HCT116 (cell line): Measurements from ENCODE around the gene DDB1. TPM values are rescaled to one million over a fixed set of nuclear protein-coding genes. Genes with fewer than 3 reads are reported as not detected.

ENCODE experiments used
- ATAC-seq: fragments of 200-7000 bp; cut with Tn5 transposase; 2 replicates; pipeline ENCODE4 v1.9.1; 2020; ENCODE audit warnings: mild to moderate bottlenecking, moderate library complexity
- BruUV-seq: library from RNA; stranded (reverse); fragments of 400-500 nt; replicated peaks from 2 replicates; lab custom pipeline; 2021; lab: Mats Ljungman, UMichigan
- CTCF ChIA-PET: fragments of 300-600 bp; sonication (Branson Sonifier 250); formaldehyde crosslinking; loops from one replicate; lab custom pipeline; 2021; ENCODE audit warnings: antibody characterized with exemption; lab: Charles Lee
- POLR2A ChIA-PET: fragments of 300-600, 350-600 bp; sonication (Branson Sonifier 250); formaldehyde crosslinking; loops from one replicate; lab custom pipeline; 2021; ENCODE audit warnings: antibody characterized with exemption; lab: Charles Lee
- RAD21 ChIA-PET, 2 experiments: fragments of 300-600 bp; sonication (Branson Sonifier 250); formaldehyde crosslinking; loops; one replicate each; lab custom pipeline; 2023; ENCODE audit warnings: low total read pairs in 2 of 2; ENCODE audit not compliant: uncharacterized antibody in 2 of 2, unreplicated experiment in 2 of 2, low non-redundant PET in 1 of 2; lab: Charles Lee
- DNase-seq: peaks from one replicate; pipeline ENCODE4 v3.0.0-alpha.2; 2010; ENCODE audit warnings: low read depth, low spot score
- H2AFZ ChIP-seq: fragments of 200-600 bp; shearing (Covaris generic), sonication (generic); 2 replicates; pipeline ENCODE4 v1.6.1; 2017; ENCODE audit warnings: low read depth, mixed run types, mixed read lengths, antibody characterized with exemption, low read length; ENCODE audit not compliant: poor library complexity, severe bottlenecking
- H3K27ac ChIP-seq: 2 replicates; pipeline ENCODE4 v1.5.1; 2012; ENCODE audit warnings: low read depth, low read length
- H3K27me3 ChIP-seq: fragments of 200-600 bp; sonication (generic); 2 replicates; pipeline ENCODE4 v1.6.1; 2016; ENCODE audit warnings: mixed run types, low read length, mixed read lengths; ENCODE audit not compliant: insufficient read depth
- H3K36me3 ChIP-seq, 2 experiments: fragments of 200-500 bp in 1 of 2; fragments of 200-600 bp in 1 of 2; sonication (Bioruptor generic) in 1 of 2; sonication (generic) in 1 of 2; 2 replicates each; pipeline versions ENCODE4 v1.5.1 to v1.6.1; 2014 to 2016; ENCODE audit warnings: low read length in 2 of 2, inconsistent platforms in 1 of 2, mixed read lengths in 1 of 2, mixed run types in 1 of 2; ENCODE audit not compliant: insufficient read depth in 2 of 2, control insufficient read depth in 1 of 2
- H3K4me1 ChIP-seq, 2 experiments: fragments of 200-600 bp in 1 of 2; sonication (generic) in 1 of 2; 2 replicates each; pipeline versions ENCODE4 v1.5.1 to v1.6.1; 2012 to 2017; ENCODE audit warnings: low read length in 2 of 2, inconsistent platforms in 1 of 2, mild to moderate bottlenecking in 1 of 2, mixed read lengths in 1 of 2, mixed run types in 1 of 2, moderate library complexity in 1 of 2; ENCODE audit not compliant: insufficient read depth in 2 of 2, control insufficient read depth in 1 of 2
- H3K4me2 ChIP-seq: fragments of 200-600 bp; sonication (generic); 2 replicates; pipeline ENCODE4 v1.6.1; 2017; ENCODE audit warnings: mixed run types, low read length, mixed read lengths
- H3K4me3 ChIP-seq, 2 experiments: fragments of 200-600 bp in 1 of 2; sonication (generic) in 1 of 2; replicated peaks in 1 of 2; 2 replicates each; pipeline ENCODE4 v1.5.1; 2011 to 2016; ENCODE audit warnings: low read length in 2 of 2, control low read depth in 1 of 2, low read depth in 1 of 2, mild to moderate bottlenecking in 1 of 2, mixed read lengths in 1 of 2, mixed run types in 1 of 2
- H3K79me2 ChIP-seq: fragments of 200-600 bp; sonication (generic); 2 replicates; pipeline ENCODE4 v1.6.1; 2017; ENCODE audit warnings: mild to moderate bottlenecking, mixed run types, low read length, moderate library complexity, mixed read lengths; ENCODE audit not compliant: insufficient read depth
- H3K9ac ChIP-seq: fragments of 200-600 bp; sonication (generic); 2 replicates; pipeline ENCODE4 v1.6.1; 2016; ENCODE audit warnings: low read length, mixed read lengths
- H3K9me2 ChIP-seq: fragments of 200-600 bp; sonication (generic), shearing (Covaris generic); 2 replicates; pipeline ENCODE4 v1.6.1; 2017; ENCODE audit warnings: mixed run types, mild to moderate bottlenecking, moderate library complexity; ENCODE audit not compliant: insufficient read depth
- H3K9me3 ChIP-seq, 2 experiments: fragments of 200-500 bp in 1 of 2; fragments of 200-600 bp in 1 of 2; sonication (Bioruptor generic) in 1 of 2; sonication (generic) in 1 of 2; 2 replicates each; pipeline ENCODE4 v1.6.1; 2014 to 2017; ENCODE audit warnings: low read length in 2 of 2, mixed read lengths in 2 of 2, inconsistent platforms in 1 of 2, low read depth in 1 of 2, mild to moderate bottlenecking in 1 of 2, mixed run types in 1 of 2, moderate library complexity in 1 of 2; ENCODE audit not compliant: control insufficient read depth in 1 of 2, insufficient read depth in 1 of 2
- H4K20me1 ChIP-seq: fragments of 200-600 bp; sonication (generic), shearing (Covaris generic); 2 replicates; pipeline ENCODE4 v1.6.1; 2017; ENCODE audit warnings: mixed run types, mild to moderate bottlenecking, moderate library complexity; ENCODE audit not compliant: insufficient read depth
- CEBPB ChIP-seq: IDR thresholded peaks from 2 replicates; pipeline ENCODE4 v1.6.1; 2012; ENCODE audit warnings: low read depth
- EZH2 ChIP-seq: fragments of 200-600 bp; sonication (generic); IDR thresholded peaks from 2 replicates; pipeline ENCODE4 v1.6.1; 2017; ENCODE audit warnings: antibody characterized with exemption, mixed run types
- EZH2phosphoT487 ChIP-seq: fragments of 200-600 bp; IDR thresholded peaks from 2 replicates; pipeline ENCODE4 v1.6.1; 2018; ENCODE audit warnings: antibody characterized with exemption, borderline replicate concordance
- FOSL1 ChIP-seq: IDR thresholded peaks from 2 replicates; pipeline ENCODE4 v1.6.1; 2012; ENCODE audit warnings: low read depth
- POLR2A ChIP-seq: IDR thresholded peaks from 2 replicates; pipeline ENCODE4 v1.7.0; 2011; ENCODE audit warnings: borderline replicate concordance; ENCODE audit not compliant: insufficient read depth, insufficient read length; ENCODE audit errors: extremely low read depth
- POLR2AphosphoS5 ChIP-seq: IDR thresholded peaks from 2 replicates; pipeline ENCODE4 v1.6.1; 2011; ENCODE audit warnings: mild to moderate bottlenecking, low read depth, low read length, moderate library complexity
- SRF ChIP-seq: IDR thresholded peaks from 2 replicates; pipeline ENCODE4 v1.6.1; 2012; ENCODE audit warnings: low read depth
- ZFX ChIP-seq: fragments of 450-650 bp; IDR thresholded peaks from 2 replicates; pipeline ENCODE4 v1.6.1; 2017
- ZNF274 ChIP-seq: fragments of 200-500 bp; sonication (Bioruptor generic); IDR thresholded peaks from 2 replicates; pipeline ENCODE4 v1.6.1; 2014; ENCODE audit warnings: mild to moderate bottlenecking, low read depth, low read length, inconsistent platforms
- intact Hi-C: fragments of 100-400 bp; cut with micrococcal nuclease; formaldehyde crosslinking; loops from 2 replicates; pipeline ENCODE4 v1.10.0; 2022
- total RNA-seq: library from RNA; stranded (reverse); gene quantifications from one replicate; pipeline ENCODE4 v1.2.1, GENCODE V29; 2021; ENCODE audit not compliant: unreplicated experiment
- TF ChIP-seq, protein P1 (sequence below): IDR thresholded peaks from 2 replicates; pipeline ENCODE4 v1.6.1; 2012
- TF ChIP-seq, protein P2 (sequence below): IDR thresholded peaks from 2 replicates; pipeline ENCODE4 v1.6.1; 2012
- TF ChIP-seq, protein P3 (sequence below): IDR thresholded peaks from 2 replicates; pipeline ENCODE4 v1.6.1; 2011; ENCODE audit warnings: mild to moderate bottlenecking, low read length, moderate library complexity; ENCODE audit not compliant: insufficient replicate concordance; ENCODE audit errors: extremely low read depth
- TF ChIP-seq, protein P4 (sequence below), 3 experiments: fragments of 200-600 bp in 1 of 3; sonication (generic) in 1 of 3; IDR thresholded peaks in 2 of 3; conservative IDR thresholded peaks in 1 of 3; 2 replicates each; pipeline ENCODE4 v1.5.1; 2012 to 2017; ENCODE audit warnings: low read depth in 2 of 3, low read length in 2 of 3, antibody characterized with exemption in 1 of 3, borderline replicate concordance in 1 of 3, control low read depth in 1 of 3, mild to moderate bottlenecking in 1 of 3, mixed read lengths in 1 of 3, mixed run types in 1 of 3, moderate library complexity in 1 of 3; ENCODE audit not compliant: insufficient read depth in 1 of 3

Gene DDB1
- total RNA-seq, 1 experiment from 2014 or later: 269 TPM

DNA sequence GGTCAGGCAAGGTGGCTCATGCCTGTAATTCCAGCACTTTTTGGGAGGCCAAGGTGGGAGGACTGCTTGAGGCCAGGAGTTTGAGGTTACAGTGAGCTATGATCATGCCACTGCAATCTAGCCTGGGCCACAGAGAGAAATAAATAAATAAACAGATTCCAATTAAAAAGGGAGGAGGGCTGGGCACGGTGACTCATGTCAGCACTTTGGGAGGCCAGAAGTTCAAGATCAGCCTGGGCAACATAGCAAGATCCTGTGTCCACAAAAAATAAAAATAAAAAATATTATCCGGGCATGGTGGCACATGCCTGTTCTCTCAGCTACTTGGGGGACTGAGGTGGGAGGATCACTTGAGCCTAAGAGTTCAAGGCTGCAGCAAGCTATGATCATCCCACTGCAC lies 21.3 kb upstream of the DDB1 start:
- POLR2A ChIA-PET: no interaction called here
- H3K27ac ChIP-seq: no peak overlapping the region
- H3K9me3 ChIP-seq: no peaks in the 10 kb centered on the region
- intact Hi-C loops: no loop called here
- H3K9me2 ChIP-seq: no peaks in the 10 kb centered on the region
- ATAC-seq (no peak), DNase-seq (no peak)
- no peaks in the 10 kb centered on the region for H3K4me1 ChIP-seq
- TF ChIP-seq EZH2 (no peak), ZNF274 (no peak), EZH2phosphoT487 (no peak), POLR2AphosphoS5 (no peak), POLR2A (no peak), CEBPB (no peak), FOSL1 (no peak), SRF (no peak), ZFX (no peak)
- TF ChIP-seq, protein P1, sequence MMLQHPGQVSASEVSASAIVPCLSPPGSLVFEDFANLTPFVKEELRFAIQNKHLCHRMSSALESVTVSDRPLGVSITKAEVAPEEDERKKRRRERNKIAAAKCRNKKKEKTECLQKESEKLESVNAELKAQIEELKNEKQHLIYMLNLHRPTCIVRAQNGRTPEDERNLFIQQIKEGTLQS: no peak
- TF ChIP-seq, protein P2, sequence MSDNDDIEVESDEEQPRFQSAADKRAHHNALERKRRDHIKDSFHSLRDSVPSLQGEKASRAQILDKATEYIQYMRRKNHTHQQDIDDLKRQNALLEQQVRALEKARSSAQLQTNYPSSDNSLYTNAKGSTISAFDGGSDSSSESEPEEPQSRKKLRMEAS: no peak
- TF ChIP-seq, protein P3, sequence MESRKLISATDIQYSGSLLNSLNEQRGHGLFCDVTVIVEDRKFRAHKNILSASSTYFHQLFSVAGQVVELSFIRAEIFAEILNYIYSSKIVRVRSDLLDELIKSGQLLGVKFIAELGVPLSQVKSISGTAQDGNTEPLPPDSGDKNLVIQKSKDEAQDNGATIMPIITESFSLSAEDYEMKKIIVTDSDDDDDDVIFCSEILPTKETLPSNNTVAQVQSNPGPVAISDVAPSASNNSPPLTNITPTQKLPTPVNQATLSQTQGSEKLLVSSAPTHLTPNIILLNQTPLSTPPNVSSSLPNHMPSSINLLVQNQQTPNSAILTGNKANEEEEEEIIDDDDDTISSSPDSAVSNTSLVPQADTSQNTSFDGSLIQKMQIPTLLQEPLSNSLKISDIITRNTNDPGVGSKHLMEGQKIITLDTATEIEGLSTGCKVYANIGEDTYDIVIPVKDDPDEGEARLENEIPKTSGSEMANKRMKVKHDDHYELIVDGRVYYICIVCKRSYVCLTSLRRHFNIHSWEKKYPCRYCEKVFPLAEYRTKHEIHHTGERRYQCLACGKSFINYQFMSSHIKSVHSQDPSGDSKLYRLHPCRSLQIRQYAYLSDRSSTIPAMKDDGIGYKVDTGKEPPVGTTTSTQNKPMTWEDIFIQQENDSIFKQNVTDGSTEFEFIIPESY: no peak
- TF ChIP-seq, protein P4, sequence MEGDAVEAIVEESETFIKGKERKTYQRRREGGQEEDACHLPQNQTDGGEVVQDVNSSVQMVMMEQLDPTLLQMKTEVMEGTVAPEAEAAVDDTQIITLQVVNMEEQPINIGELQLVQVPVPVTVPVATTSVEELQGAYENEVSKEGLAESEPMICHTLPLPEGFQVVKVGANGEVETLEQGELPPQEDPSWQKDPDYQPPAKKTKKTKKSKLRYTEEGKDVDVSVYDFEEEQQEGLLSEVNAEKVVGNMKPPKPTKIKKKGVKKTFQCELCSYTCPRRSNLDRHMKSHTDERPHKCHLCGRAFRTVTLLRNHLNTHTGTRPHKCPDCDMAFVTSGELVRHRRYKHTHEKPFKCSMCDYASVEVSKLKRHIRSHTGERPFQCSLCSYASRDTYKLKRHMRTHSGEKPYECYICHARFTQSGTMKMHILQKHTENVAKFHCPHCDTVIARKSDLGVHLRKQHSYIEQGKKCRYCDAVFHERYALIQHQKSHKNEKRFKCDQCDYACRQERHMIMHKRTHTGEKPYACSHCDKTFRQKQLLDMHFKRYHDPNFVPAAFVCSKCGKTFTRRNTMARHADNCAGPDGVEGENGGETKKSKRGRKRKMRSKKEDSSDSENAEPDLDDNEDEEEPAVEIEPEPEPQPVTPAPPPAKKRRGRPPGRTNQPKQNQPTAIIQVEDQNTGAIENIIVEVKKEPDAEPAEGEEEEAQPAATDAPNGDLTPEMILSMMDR (IDR thresholded peaks at IDR 0.05 in 2 of 3, conservative IDR thresholded peaks at IDR 0.05 in 1 of 3; ENCODE audit: borderline replicate concordance in 1 of 3, insufficient read depth in 1 of 3, low read depth in 2 of 3, low read length in 2 of 3): no peak
- H4K20me1 ChIP-seq: no peaks in the 10 kb centered on the region
- RAD21 ChIA-PET: no interaction called here
- no peaks in the 10 kb centered on the region for H3K27me3 ChIP-seq
- H3K4me3 ChIP-seq: no peak overlapping the region
- H3K4me2 ChIP-seq: no peak overlapping the region
- peaks cover 0 to 2% of the 10 kb centered on the region in 2 experiments; a peak in 3 of 4 replicates for H3K36me3 ChIP-seq
- no TSS peak for BruUV-seq
- no peak overlapping the region for H3K9ac ChIP-seq
- CTCF ChIA-PET: interaction anchor here (1.5 kb wide), 1 partner anchor 18 kb away, joined by 4 read pairs; no protein-coding TSS in a partner anchor
- no peaks in the 10 kb centered on the region for H3K79me2 ChIP-seq
- no peak overlapping the region for H2AFZ ChIP-seq
